HG03175 (cell line): Measurements from ENCODE around the gene FUT8.

Source experiments
- ATAC-seq: cut with Tn5 transposase; IDR thresholded peaks from one replicate; pipeline ENCODE4 v1.9.1; 2021; ENCODE audit warnings: mild to moderate bottlenecking, moderate library complexity; ENCODE audit not compliant: unreplicated experiment

The FUT8 gene

GRCh38 chr14:65751510-65751909 is 339.0 kb downstream of the FUT8 start:
- ATAC-seq: no peak

GRCh38 chr14:65753061-65753460 is 340.5 kb downstream of the FUT8 start:
- no peak for ATAC-seq

- ATAC-seq: no peak
Measured at GRCh38 chr14:65755331-65755730, 342.8 kb downstream of the FUT8 start.

GRCh38 chr14:65756880-65757279 is 344.4 kb downstream of the FUT8 start:
- ATAC-seq: no peak

- ATAC-seq: no peak
Measured at GRCh38 chr14:65769151-65769550, 356.6 kb downstream of the FUT8 start.

GRCh38 chr14:65770681-65771080 is 358.2 kb downstream of the FUT8 start:
- ATAC-seq: no peak

- ATAC-seq: no peak
Measured at GRCh38 chr14:65771271-65771670, 358.7 kb downstream of the FUT8 start.

- ATAC-seq: no peak
Measured at GRCh38 chr14:65772466-65772865, 359.9 kb downstream of the FUT8 start.

- no peak for ATAC-seq
Measured at GRCh38 chr14:65772921-65773574, 360.5 kb downstream of the FUT8 start.

GRCh38 chr14:65774041-65774440 is 361.5 kb downstream of the FUT8 start:
- ATAC-seq: no peak

- no peak for ATAC-seq
Measured at GRCh38 chr14:65776193-65776852, 363.8 kb downstream of the FUT8 start.

- ATAC-seq: no peak
Measured at GRCh38 chr14:65780566-65780965, 368.0 kb downstream of the FUT8 start.

- no peak for ATAC-seq
Measured at GRCh38 chr14:65783101-65783500, 370.6 kb downstream of the FUT8 start.

- ATAC-seq: no peak
Measured at GRCh38 chr14:65783576-65783975, 371.0 kb downstream of the FUT8 start.

- ATAC-seq: no peak
Measured at GRCh38 chr14:65784574-65784973, 372.0 kb downstream of the FUT8 start.

- ATAC-seq: no peak
Measured at GRCh38 chr14:65787461-65787860, 374.9 kb downstream of the FUT8 start.

- ATAC-seq: no peak
Measured at GRCh38 chr14:65788876-65789275, 376.3 kb downstream of the FUT8 start.

GRCh38 chr14:65789363-65789762 is 376.8 kb downstream of the FUT8 start:
- ATAC-seq: no peak

GRCh38 chr14:65790172-65790815 is 377.8 kb downstream of the FUT8 start:
- ATAC-seq: no peak

GRCh38 chr14:65791191-65791981 is 378.9 kb downstream of the FUT8 start:
- ATAC-seq: no peak

- ATAC-seq: no peak
Measured at GRCh38 chr14:65792208-65792905, 379.8 kb downstream of the FUT8 start.
